ENCODE data around the gene PSPC1. TPM values are rescaled to one million over a fixed set of nuclear protein-coding genes. Genes with fewer than 3 reads are reported as not detected.

The PSPC1 gene
- total and polyA plus RNA-seq, 2 of the 13 experiments (the other 11 are each of a cell fraction or from before 2014, with no cell fraction given) = 33.5 to 94.0 TPM

GRCh38 chr13:19742643-19743042 is 40.1 kb downstream of the PSPC1 start (continued):
- TF ChIP-seq ZNF552 (CRISPR knock-in tag; IDR thresholded peaks at IDR 0.05; ENCODE audit: borderline replicate concordance) = no peak

- H3K4me2 ChIP-seq (ENCODE audit: low read depth, low read length) = no peak overlapping the region
- ATAC-seq (no peak), FAIRE-seq (no peak), DNase-seq (ENCODE audit: low spot score) (no peak)
- peaks cover 3% of the 10 kb centered on the region for H4K20me1 ChIP-seq (ENCODE audit: insufficient read depth, low read length)
- H3K79me2 ChIP-seq (ENCODE audit: insufficient read depth, low read length) = peaks cover 24% of the 10 kb centered on the region
- H3K9ac ChIP-seq (ENCODE audit: insufficient read depth, low read depth, low read length) = no peak overlapping the region
- intact Hi-C loops (cut with micrococcal nuclease; ENCODE audit: unreplicated experiment) (no loop called here), in situ Hi-C loops (cut with HindIII; ENCODE audit: extremely low pct_ligation_motif_present, low pct_unique_long_range_greater_than_20kb) (no loop called here)
- no peaks in the 10 kb centered on the region for H3K27me3 ChIP-seq (ENCODE audit: control insufficient read depth in 1 of 2, insufficient read depth in 2 of 2, low read length in 2 of 2)
- ChIA-PET CTCF (ENCODE audit: low intra/inter-chr PET ratio, low total read pairs) (no interaction called here), POLR2A (no interaction called here)
- H3K9me3 ChIP-seq (ENCODE audit: low read length) = no peaks in the 10 kb centered on the region
- no peak overlapping the region for H2AFZ ChIP-seq (ENCODE audit: low read length)
- no peak overlapping the region for H3K4me3 ChIP-seq (replicated peaks in 1 of 3; ENCODE audit: insufficient read depth in 1 of 3, low read depth in 2 of 3, low read length in 3 of 3)
- peaks cover 10 to 50% of the 10 kb centered on the region in 2 experiments for H3K36me3 ChIP-seq (replicated peaks in 1 of 2; ENCODE audit: control insufficient read depth in 1 of 2, insufficient read depth in 2 of 2, low read length in 2 of 2)
- WGBS (ENCODE audit: low lambda C conversion rate) = 88% methylated on average over 4 of the region's 4 CpGs
- BruUV-seq (replicated peaks) = no TSS peak
- H3K4me1 ChIP-seq (ENCODE audit: insufficient read depth, low read length) = no peaks in the 10 kb centered on the region
- no peak overlapping the region for H3K27ac ChIP-seq (ENCODE audit: extremely low read length, insufficient read depth, low read length)
- TF ChIP-seq CEBPG (CRISPR knock-in tag; IDR thresholded peaks at IDR 0.05) = 0 out of 2 replicates have a peak, but pooled peaks have one; percentile 32
- peak; percentile 38; the same call in 1 of the 2 replicates for TF ChIP-seq ZNF460 (CRISPR knock-in tag; IDR thresholded peaks at IDR 0.05; ENCODE audit: borderline replicate concordance)
- TF ChIP-seq CEBPB (IDR thresholded peaks at IDR 0.05; ENCODE audit: borderline replicate concordance, low read depth, low read length) = peak; percentile 62
- TF ChIP-seq ZGPAT (CRISPR knock-in tag; IDR thresholded peaks at IDR 0.05) = no peak
Measured at GRCh38 chr13:19737844-19738557, 44.7 kb downstream of the PSPC1 start.
